CD8-positive, alpha-beta memory T cell (primary cell): ENCODE data around the gene TMEM212. TPM values are rescaled to one million over a fixed set of nuclear protein-coding genes. Genes with fewer than 3 reads are reported as not detected.
A peak's percentile ranks its signal among the peaks of the same experiment; 100 is the strongest.
"Not testable (repeated sequence)": the region's sequence is repeated elsewhere in the genome, so short reads cannot be mapped to it uniquely, and the experiment has no call there.

ENCODE experiments used
- CTCF ChIA-PET: fragments of 350-600 bp; sonication (Branson Sonifier 250); formaldehyde crosslinking; loops from one replicate; lab custom pipeline; 2021; ENCODE audit warnings: antibody characterized with exemption; lab: Charles Lee
- POLR2A ChIA-PET: fragments of 350-600 bp; sonication (Branson Sonifier 250); formaldehyde crosslinking; loops from one replicate; lab custom pipeline; 2021; ENCODE audit warnings: antibody characterized with exemption; lab: Charles Lee
- DNase-seq, 5 donors: peaks; one replicate each; pipeline versions ENCODE4 v3.0.0 to v3.0.0-alpha.2; 2020 to 2022; ENCODE audit warnings: mixed read lengths in 1 of 5
- H3K27ac ChIP-seq: one replicate; pipeline ENCODE4 v1.7.0; 2013; ENCODE audit warnings: low read depth, mild to moderate bottlenecking, low read length, moderate library complexity
- H3K27me3 ChIP-seq: 2 replicates; pipeline ENCODE4 v1.7.0; 2013; ENCODE audit warnings: low read length, mild to moderate bottlenecking; ENCODE audit not compliant: insufficient read depth, poor library complexity, severe bottlenecking
- H3K36me3 ChIP-seq: 2 replicates; pipeline ENCODE4 v1.7.0; 2013; ENCODE audit warnings: mild to moderate bottlenecking, low read length, moderate library complexity; ENCODE audit not compliant: insufficient read depth
- H3K4me1 ChIP-seq: 2 replicates; pipeline ENCODE4 v1.7.0; 2013; ENCODE audit warnings: mild to moderate bottlenecking, low read length, moderate library complexity; ENCODE audit not compliant: insufficient read depth
- H3K4me3 ChIP-seq: 2 replicates; pipeline ENCODE4 v1.7.0; 2013; ENCODE audit warnings: mild to moderate bottlenecking, low read length
- H3K9me3 ChIP-seq: 2 replicates; pipeline ENCODE4 v1.7.0; 2013; ENCODE audit warnings: mild to moderate bottlenecking, low read length
- H3K27ac Mint-ChIP-seq, 8 donors: one replicate each; pipeline ENCODE4 v1.8.0; 2020 to 2021; ENCODE audit warnings: mixed read lengths in 8 of 8, mild to moderate bottlenecking in 6 of 8, inconsistent platforms in 3 of 8, moderate library complexity in 3 of 8
- H3K27me3 Mint-ChIP-seq, 2 donors: one replicate each; pipeline ENCODE4 v1.8.0; 2020 to 2021; ENCODE audit warnings: mixed read lengths in 2 of 2, mild to moderate bottlenecking in 1 of 2, moderate library complexity in 1 of 2
- H3K36me3 Mint-ChIP-seq, 3 donors: one replicate each; pipeline ENCODE4 v1.8.0; 2020 to 2021; ENCODE audit warnings: mixed read lengths in 3 of 3, inconsistent platforms in 1 of 3, mild to moderate bottlenecking in 1 of 3
- H3K4me1 Mint-ChIP-seq, 3 donors: one replicate each; pipeline ENCODE4 v1.8.0; 2020 to 2021; ENCODE audit warnings: mixed read lengths in 3 of 3, inconsistent platforms in 1 of 3, mild to moderate bottlenecking in 1 of 3
- H3K4me3 Mint-ChIP-seq, 7 donors: one replicate each; pipeline ENCODE4 v1.8.0; 2020 to 2021; ENCODE audit warnings: mixed read lengths in 7 of 7, mild to moderate bottlenecking in 6 of 7, moderate library complexity in 4 of 7, inconsistent platforms in 2 of 7
- H3K9me3 Mint-ChIP-seq, 5 donors: one replicate each; pipeline ENCODE4 v1.8.0; 2020 to 2022; ENCODE audit warnings: mixed read lengths in 5 of 5, mild to moderate bottlenecking in 3 of 5, moderate library complexity in 2 of 5, inconsistent platforms in 1 of 5
- polyA plus RNA-seq: library from polyadenylated mRNA; unstranded; fragments of 300-500 nt; fragmentation: Illumina TruSeq; gene quantifications from one replicate; pipeline ENCODE4 v1.2.3, GENCODE V29; 2021
- total RNA-seq, 2 experiments: library from RNA; stranded (reverse); gene quantifications; one replicate each; pipeline ENCODE4 v1.2.3, GENCODE V29; 2021

Gene TMEM212
- total and polyA plus RNA-seq, 3 experiments from 2014 or later = not detected

DNA sequence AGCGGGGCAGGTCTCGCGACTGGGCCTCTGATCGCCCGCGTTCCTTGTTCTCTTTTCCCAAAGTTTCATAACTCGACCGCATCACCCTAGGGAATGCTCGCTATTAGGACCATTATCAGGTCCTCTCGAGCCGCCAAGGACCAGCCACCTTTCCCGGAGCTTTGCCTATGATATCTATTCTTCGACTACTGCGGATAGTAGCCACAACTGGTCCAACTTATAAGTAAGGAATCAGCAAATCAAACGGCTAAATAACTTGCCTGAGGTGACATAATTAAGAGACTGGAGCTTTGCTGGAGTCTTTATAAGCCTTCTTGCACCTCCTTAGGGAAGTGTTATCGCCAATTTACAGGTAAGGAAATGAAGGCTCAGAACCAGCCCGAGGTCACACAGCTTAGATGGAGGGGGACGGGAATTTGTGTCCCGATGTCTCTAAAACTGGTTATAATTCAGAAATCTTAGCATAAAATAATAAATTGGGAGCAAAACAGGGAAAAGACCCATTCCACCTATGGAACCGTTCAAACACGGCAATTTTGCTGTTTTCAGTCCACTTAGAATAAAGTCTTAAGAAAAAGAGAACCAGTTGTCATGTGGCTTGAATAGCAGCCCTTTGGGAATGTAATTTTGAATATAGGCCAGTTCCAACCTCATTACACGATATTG is 32.4 kb upstream of the TMEM212 start:
- Histone ChIP-seq H3K27ac (peak overlapping the region; percentile 70), H3K27me3 (peaks cover 8% of the 10 kb centered on the region), H3K36me3 (no peaks in the 10 kb centered on the region), H3K9me3 (no peaks in the 10 kb centered on the region), H3K4me3 (peak overlapping the region; percentile 48), H3K4me1 (peaks cover 10% of the 10 kb centered on the region)
- Mint-ChIP-seq H3K9me3 (no peaks in the 10 kb centered on the region), H3K27me3 (peaks cover 22 to 61% of the 10 kb centered on the region in 2 donors), H3K4me1 (peaks cover 16 to 32% (median 19%) of the 10 kb centered on the region in 3 donors), H3K4me3 (peak overlapping the region; percentile 67 to 91 (median 82)), H3K27ac (peak overlapping the region in 6 of 8 donors; percentile 43 to 79 (median 72)), H3K36me3 (no peaks in the 10 kb centered on the region)
- no peak for DNase-seq
- POLR2A ChIA-PET = no interaction called here
- CTCF ChIA-PET = interaction anchor here (1.5 kb wide), 1 partner anchor 39 kb away, joined by 5 read pairs; no protein-coding TSS in a partner anchor

DNA sequence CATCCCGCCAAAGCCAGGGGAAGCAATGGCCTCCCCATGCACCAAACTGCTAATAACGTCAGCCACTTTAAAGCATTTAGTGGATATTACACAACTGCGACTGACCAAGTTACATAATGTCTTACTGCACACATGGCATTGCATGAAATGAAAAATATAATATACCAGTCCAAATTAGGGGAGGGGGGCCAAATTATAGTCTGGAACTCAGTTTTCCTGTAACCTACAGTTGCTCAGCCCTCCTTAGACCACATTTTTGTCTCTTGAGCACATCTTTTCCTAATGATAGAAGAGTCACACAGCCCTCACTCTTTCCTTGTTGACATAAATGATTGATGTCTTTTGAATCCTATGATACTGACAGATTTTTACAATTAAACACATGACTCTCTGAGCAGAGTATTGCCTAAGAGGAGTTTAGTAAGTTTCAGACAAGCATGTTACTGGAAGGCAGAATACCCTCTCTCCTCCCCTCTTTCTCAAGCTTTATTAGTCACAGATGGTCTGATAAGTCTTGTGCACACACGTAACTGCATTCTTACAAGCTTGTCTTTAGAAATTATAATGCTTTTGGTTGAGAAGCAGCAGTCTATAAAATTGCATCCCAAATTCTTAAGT is 31.7 kb upstream of the TMEM212 start:
- no peak overlapping the region for H3K4me3 ChIP-seq
- peak overlapping the region; percentile 70 for H3K27ac ChIP-seq
- peaks cover 10% of the 10 kb centered on the region for H3K4me1 ChIP-seq
- POLR2A ChIA-PET = no interaction called here
- H3K4me3 Mint-ChIP-seq = peak overlapping the region in 6 of 7 donors; percentile 68 to 90 (median 80)
- H3K27me3 ChIP-seq = peaks cover 8% of the 10 kb centered on the region
- no peaks in the 10 kb centered on the region for H3K36me3 Mint-ChIP-seq
- peaks cover 22 to 61% of the 10 kb centered on the region in 2 donors for H3K27me3 Mint-ChIP-seq
- DNase-seq = no peak
- H3K9me3 ChIP-seq = no peaks in the 10 kb centered on the region
- H3K4me1 Mint-ChIP-seq = peaks cover 16 to 32% (median 19%) of the 10 kb centered on the region in 3 donors
- no peaks in the 10 kb centered on the region for H3K9me3 Mint-ChIP-seq
- CTCF ChIA-PET = interaction anchor here (1.5 kb wide), 1 partner anchor 39 kb away, joined by 5 read pairs; no protein-coding TSS in a partner anchor
- H3K27ac Mint-ChIP-seq = peak overlapping the region in 1 of 8 donors; percentile 71
- H3K36me3 ChIP-seq = no peaks in the 10 kb centered on the region

- ChIA-PET POLR2A (no interaction called here), CTCF (interaction anchor here (1.5 kb wide), 1 partner anchor 40 kb away, joined by 5 read pairs; no protein-coding TSS in a partner anchor)
- H3K36me3 Mint-ChIP-seq = no peaks in the 10 kb centered on the region
- H3K9me3 Mint-ChIP-seq = no peaks in the 10 kb centered on the region
- H3K27me3 Mint-ChIP-seq = peaks cover 22 to 61% of the 10 kb centered on the region in 2 donors
- peaks cover 16 to 28% (median 19%) of the 10 kb centered on the region in 3 donors for H3K4me1 Mint-ChIP-seq
- Histone ChIP-seq H3K4me3 (no peak overlapping the region), H3K36me3 (no peaks in the 10 kb centered on the region), H3K9me3 (no peaks in the 10 kb centered on the region), H3K27ac (no peak overlapping the region), H3K27me3 (peaks cover 8% of the 10 kb centered on the region), H3K4me1 (peaks cover 10% of the 10 kb centered on the region)
- DNase-seq = no peak
- H3K27ac Mint-ChIP-seq = peak overlapping the region in 1 of 8 donors; percentile 15
- H3K4me3 Mint-ChIP-seq = peak overlapping the region in 2 of 7 donors; percentile 79 to 86
Measured at GRCh38 chr3:171811913-171812335, 31.2 kb upstream of the TMEM212 start.

- H3K36me3 Mint-ChIP-seq = no peaks in the 10 kb centered on the region
- H3K9me3 Mint-ChIP-seq = no peaks in the 10 kb centered on the region
- H3K27me3 Mint-ChIP-seq = peaks cover 22 to 62% of the 10 kb centered on the region in 2 donors
- Histone ChIP-seq H3K27me3 (peaks cover 8% of the 10 kb centered on the region), H3K4me3 (no peak overlapping the region), H3K4me1 (peaks cover 10% of the 10 kb centered on the region), H3K9me3 (no peaks in the 10 kb centered on the region), H3K36me3 (no peaks in the 10 kb centered on the region), H3K27ac (no peak overlapping the region)
- H3K27ac Mint-ChIP-seq = peak overlapping the region in 5 of 8 donors; percentile 9 to 99 (median 93)
- no peak for DNase-seq
- CTCF ChIA-PET = no interaction called here
- no peak overlapping the region for H3K4me3 Mint-ChIP-seq
- POLR2A ChIA-PET = no interaction called here
- peaks cover 16 to 24% (median 16%) of the 10 kb centered on the region in 3 donors for H3K4me1 Mint-ChIP-seq
Measured at GRCh38 chr3:171812811-171813210, 30.3 kb upstream of the TMEM212 start.

DNA sequence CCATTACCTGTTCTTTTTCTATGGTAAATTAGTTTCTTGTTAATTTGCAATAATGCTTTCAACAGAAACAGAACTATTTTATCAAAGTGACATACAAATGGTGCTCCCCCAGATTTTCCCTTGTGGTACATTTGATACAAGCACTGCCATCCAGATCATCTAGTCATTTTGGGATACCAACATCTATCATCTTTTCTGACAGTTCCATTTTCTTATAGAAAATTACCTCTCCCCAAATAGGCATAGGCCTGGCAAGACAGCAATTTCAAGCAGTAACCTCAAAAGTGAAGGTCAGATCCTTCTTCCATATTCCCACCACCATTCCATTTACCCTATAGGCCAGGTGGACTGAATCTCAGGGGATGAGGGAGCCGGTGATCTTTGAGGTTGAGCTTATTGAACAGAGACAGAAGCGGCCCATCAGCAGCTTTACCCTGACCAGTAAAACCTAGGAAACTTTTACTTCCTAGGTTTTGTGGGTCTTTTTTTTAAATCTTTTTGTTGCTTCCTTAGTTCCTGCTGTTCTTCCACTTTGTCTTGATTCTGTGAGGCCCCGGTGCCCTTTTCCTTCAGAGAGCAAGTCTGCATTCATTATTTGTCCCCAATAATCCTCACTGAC is 29.8 kb upstream of the TMEM212 start:
- no peaks in the 10 kb centered on the region for H3K36me3 ChIP-seq
- no peak overlapping the region for H3K4me3 ChIP-seq
- peaks cover 10% of the 10 kb centered on the region for H3K4me1 ChIP-seq
- no peak overlapping the region for H3K27ac ChIP-seq
- CTCF ChIA-PET = no interaction called here
- H3K27me3 ChIP-seq = peaks cover 8% of the 10 kb centered on the region
- DNase-seq = no peak
- Mint-ChIP-seq H3K4me1 (peaks cover 14 to 23% (median 16%) of the 10 kb centered on the region in 3 donors), H3K9me3 (no peaks in the 10 kb centered on the region), H3K36me3 (no peaks in the 10 kb centered on the region), H3K27me3 (peaks cover 22 to 61% of the 10 kb centered on the region in 2 donors), H3K4me3 (peak overlapping the region in 4 of 7 donors; percentile 12 to 71 (median 30)), H3K27ac (peak overlapping the region; percentile 26 to 99 (median 90))
- H3K9me3 ChIP-seq = no peaks in the 10 kb centered on the region
- POLR2A ChIA-PET = no interaction called here

DNA sequence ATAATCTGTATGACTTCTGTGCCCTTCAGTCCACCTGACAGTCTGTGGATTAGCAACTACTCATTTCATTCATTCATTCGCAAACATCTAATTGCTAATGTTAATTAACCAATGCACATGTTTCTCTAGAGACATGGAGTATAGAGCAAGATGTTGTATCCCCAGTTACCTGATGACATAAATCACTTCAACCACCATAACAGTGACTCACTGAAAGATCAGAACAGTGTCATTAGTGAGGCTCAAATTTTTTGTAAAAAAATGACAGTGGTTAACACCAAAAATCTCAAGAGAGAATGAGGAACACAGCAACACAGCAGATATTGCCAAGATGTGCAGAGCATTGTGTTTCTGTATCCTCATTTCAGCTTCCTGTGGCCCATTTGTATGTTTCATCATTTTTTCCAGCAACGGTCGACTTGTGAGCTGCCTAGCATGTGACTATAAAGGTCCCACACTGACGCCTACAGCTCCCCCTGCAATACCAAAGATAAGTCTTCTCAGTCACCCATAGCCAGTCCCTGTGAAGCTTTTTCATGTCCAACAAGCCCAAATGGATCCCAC is 29.2 kb upstream of the TMEM212 start:
- H3K4me3 ChIP-seq = no peak overlapping the region
- H3K4me1 ChIP-seq = peaks cover 10% of the 10 kb centered on the region
- peaks cover 14 to 23% (median 16%) of the 10 kb centered on the region in 3 donors for H3K4me1 Mint-ChIP-seq
- peak in 1 of 5 donors; percentile 52 for DNase-seq
- H3K9me3 Mint-ChIP-seq = no peaks in the 10 kb centered on the region
- H3K4me3 Mint-ChIP-seq = peak overlapping the region in 5 of 7 donors; percentile 12 to 71 (median 17)
- no peaks in the 10 kb centered on the region for H3K36me3 Mint-ChIP-seq
- no peak overlapping the region for H3K27ac ChIP-seq
- peaks cover 8% of the 10 kb centered on the region for H3K27me3 ChIP-seq
- H3K9me3 ChIP-seq = no peaks in the 10 kb centered on the region
- H3K27ac Mint-ChIP-seq = peak overlapping the region; percentile 17 to 99 (median 90)
- ChIA-PET POLR2A (no interaction called here), CTCF (no interaction called here)
- H3K36me3 ChIP-seq = no peaks in the 10 kb centered on the region
- H3K27me3 Mint-ChIP-seq = peaks cover 22 to 60% of the 10 kb centered on the region in 2 donors

DNA sequence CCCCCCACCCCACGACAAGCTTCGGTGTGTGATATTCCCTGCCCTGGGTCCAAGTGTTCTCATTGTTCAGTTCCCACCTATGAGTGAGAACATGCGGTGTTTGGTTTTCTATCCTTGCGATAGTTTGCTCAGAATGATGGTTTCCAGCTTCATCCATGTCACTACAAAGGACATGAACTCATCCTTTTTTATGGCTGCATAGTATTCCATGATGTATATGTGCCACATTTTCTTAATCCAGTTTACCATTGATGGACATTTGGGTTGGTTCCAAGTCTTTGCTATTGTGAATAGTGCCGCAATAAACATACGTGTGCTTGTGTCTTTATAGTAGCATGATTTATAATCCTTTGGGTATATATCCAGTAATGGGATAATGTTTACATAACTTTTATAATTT is 28.5 kb upstream of the TMEM212 start:
- H3K9me3 ChIP-seq, H3K27me3 ChIP-seq, CTCF ChIA-PET, H3K4me3 ChIP-seq, H3K36me3 Mint-ChIP-seq, H3K4me3 Mint-ChIP-seq, H3K36me3 ChIP-seq, H3K4me1 ChIP-seq, DNase-seq, H3K9me3 Mint-ChIP-seq, H3K27ac ChIP-seq, POLR2A ChIA-PET: not testable (repeated sequence)
- Mint-ChIP-seq H3K4me1 (peaks cover 7 to 18% (median 9%) of the 10 kb centered on the region in 3 donors), H3K27me3 (peaks cover 19 to 59% of the 10 kb centered on the region in 2 donors), H3K27ac (peak overlapping the region in 2 of 8 donors; percentile 58 to 86)
